SK-N-SH treated with all-trans-retinoic acid at 6 μM for 48 hours (cell line): ENCODE results near the gene MTA3.

ENCODE experiments used
- ATAC-seq: fragments of 200-7000 bp; cut with Tn5 transposase; 3 replicates; pipeline ENCODE4 v1.9.1; 2020; ENCODE audit warnings: mild to moderate bottlenecking, moderate library complexity
- ARNTL ChIP-seq: fragments of 450-650 bp; formaldehyde crosslinking; IDR thresholded peaks from 2 replicates; pipeline ENCODE4 v1.5.0; 2020; ENCODE audit warnings: low read depth, mild to moderate bottlenecking, moderate library complexity, borderline replicate concordance
- BACH2 ChIP-seq: fragments of 250-450 bp; sonication (Bioruptor Pico); IDR thresholded peaks from 2 replicates; pipeline ENCODE4 v1.9.0; 2021; ENCODE audit warnings: mild to moderate bottlenecking, borderline replicate concordance
- GLIS3 ChIP-seq: fragments of 250-450 bp; sonication (Bioruptor Pico); IDR thresholded peaks from 2 replicates; pipeline ENCODE4 v1.5.0; 2020; ENCODE audit warnings: mild to moderate bottlenecking, moderate library complexity
- ISL1 ChIP-seq: fragments of 250-450 bp; sonication (Bioruptor Pico); IDR thresholded peaks from 2 replicates; pipeline ENCODE4 v2.1.2; 2022; ENCODE audit warnings: mild to moderate bottlenecking, moderate library complexity
- OSR1 ChIP-seq: fragments of 250-450 bp; sonication (Bioruptor Pico); IDR thresholded peaks from 2 replicates; pipeline ENCODE4 v1.8.0; 2022; ENCODE audit warnings: moderate library complexity, mild to moderate bottlenecking, inconsistent platforms
- PATZ1 ChIP-seq: fragments of 250-450 bp; sonication (Bioruptor Pico); IDR thresholded peaks from 2 replicates; pipeline ENCODE4 v1.8.0; 2020; ENCODE audit warnings: mild to moderate bottlenecking, moderate library complexity, borderline replicate concordance
- PPARA ChIP-seq: fragments of 250-450 bp; sonication (Bioruptor Pico); IDR thresholded peaks from 2 replicates; pipeline ENCODE4 v1.5.0; 2020; ENCODE audit warnings: mild to moderate bottlenecking, borderline replicate concordance
- RARB ChIP-seq: fragments of 250-450 bp; sonication (Bioruptor Pico); IDR thresholded peaks from 2 replicates; pipeline ENCODE4 v1.8.0; 2021; ENCODE audit warnings: mild to moderate bottlenecking, moderate library complexity
- SNAI2 ChIP-seq: fragments of 250-450 bp; sonication (Bioruptor Pico); IDR thresholded peaks from 2 replicates; pipeline ENCODE4 v1.5.0; 2020; ENCODE audit warnings: mild to moderate bottlenecking, moderate library complexity
- TCF4 ChIP-seq: fragments of 250-450 bp; sonication (Bioruptor Pico); IDR thresholded peaks from 2 replicates; pipeline ENCODE4 v1.8.0; 2021; ENCODE audit warnings: mild to moderate bottlenecking, moderate library complexity, borderline replicate concordance
- TOX ChIP-seq: fragments of 250-450 bp; sonication (Bioruptor Pico); IDR thresholded peaks from 2 replicates; pipeline ENCODE4 v1.8.0; 2021; ENCODE audit warnings: mild to moderate bottlenecking, moderate library complexity, borderline replicate concordance
- ZC3H10 ChIP-seq: fragments of 250-450 bp; sonication (Bioruptor Pico); IDR thresholded peaks from 2 replicates; pipeline ENCODE4 v1.5.1; 2021; ENCODE audit warnings: mild to moderate bottlenecking, moderate library complexity
- ZFP30 ChIP-seq: fragments of 450-650 bp; formaldehyde crosslinking; IDR thresholded peaks from 2 replicates; pipeline ENCODE4 v1.5.0; 2022; ENCODE audit warnings: mild to moderate bottlenecking, moderate library complexity
- ZNF565 ChIP-seq: fragments of 450-650 bp; formaldehyde crosslinking; conservative IDR thresholded peaks from 2 replicates; pipeline ENCODE4 v1.5.0; 2020; ENCODE audit warnings: low read depth, mild to moderate bottlenecking, moderate library complexity
- ZNF8 ChIP-seq: fragments of 450-650 bp; formaldehyde crosslinking; IDR thresholded peaks from 2 replicates; pipeline ENCODE4 v1.5.0; 2020; ENCODE audit warnings: mild to moderate bottlenecking, moderate library complexity
- TF ChIP-seq, protein P1 (sequence below): fragments of 250-450 bp; sonication (Bioruptor Pico); IDR thresholded peaks from 2 replicates; pipeline ENCODE4 v1.5.0; 2020; ENCODE audit warnings: mild to moderate bottlenecking, moderate library complexity
- TF ChIP-seq, protein P2 (sequence below): fragments of 250-450 bp; sonication (Bioruptor Pico); IDR thresholded peaks from 2 replicates; pipeline ENCODE4 v1.5.1; 2021; ENCODE audit warnings: mild to moderate bottlenecking, moderate library complexity
- TF ChIP-seq, protein P3 (sequence below): fragments of 250-450 bp; sonication (Bioruptor Pico); IDR thresholded peaks from 2 replicates; pipeline ENCODE4 v1.5.1; 2020; ENCODE audit warnings: low read depth, mild to moderate bottlenecking, moderate library complexity
- TF ChIP-seq, protein P4 (sequence below): fragments of 250-450 bp; sonication (Bioruptor Pico); IDR thresholded peaks from 2 replicates; pipeline ENCODE4 v1.8.0; 2021; ENCODE audit warnings: low read depth, mild to moderate bottlenecking, moderate library complexity, borderline replicate concordance

The MTA3 gene

DNA sequence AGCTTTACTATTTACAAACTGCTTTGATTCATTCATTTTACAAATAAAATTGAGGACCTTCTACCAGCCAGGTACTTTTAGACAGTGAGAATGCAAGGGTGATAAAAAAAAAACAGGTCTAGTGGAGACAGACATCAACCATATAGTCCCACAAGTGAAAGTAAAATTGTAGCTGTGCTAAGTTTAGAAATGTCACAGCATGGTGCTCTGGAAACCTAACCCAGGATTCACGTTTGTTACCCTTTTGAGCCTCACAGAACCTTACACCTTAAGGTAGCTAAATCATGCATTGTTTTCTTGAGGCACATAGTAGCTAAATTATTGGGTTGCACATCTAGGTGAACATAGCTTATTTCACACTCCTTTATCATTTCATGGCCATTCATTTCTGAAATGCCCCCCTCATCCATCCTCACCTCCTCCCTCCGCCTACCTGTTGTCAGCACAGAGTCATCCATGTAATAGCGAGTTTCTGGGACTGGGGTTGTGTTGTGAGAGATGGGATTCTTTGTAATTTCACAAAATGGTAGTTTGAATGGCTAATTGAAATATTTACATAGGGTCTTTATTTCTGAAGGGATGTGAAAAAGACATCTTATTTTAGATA is 7.1 kb downstream of the MTA3 start:
- no peak for ATAC-seq
- TF ChIP-seq BACH2 (CRISPR knock-in tag) (no peak), PPARA (no peak), ZFP30 (no peak), ZNF565 (CRISPR knock-in tag) (no peak), ISL1 (no peak), ZC3H10 (CRISPR knock-in tag) (no peak), RARB (CRISPR knock-in tag) (no peak), ARNTL (CRISPR knock-in tag) (no peak), SNAI2 (no peak), TOX (CRISPR knock-in tag) (no peak), GLIS3 (CRISPR knock-in tag) (no peak), TCF4 (CRISPR knock-in tag) (no peak)
- TF ChIP-seq, protein P1, sequence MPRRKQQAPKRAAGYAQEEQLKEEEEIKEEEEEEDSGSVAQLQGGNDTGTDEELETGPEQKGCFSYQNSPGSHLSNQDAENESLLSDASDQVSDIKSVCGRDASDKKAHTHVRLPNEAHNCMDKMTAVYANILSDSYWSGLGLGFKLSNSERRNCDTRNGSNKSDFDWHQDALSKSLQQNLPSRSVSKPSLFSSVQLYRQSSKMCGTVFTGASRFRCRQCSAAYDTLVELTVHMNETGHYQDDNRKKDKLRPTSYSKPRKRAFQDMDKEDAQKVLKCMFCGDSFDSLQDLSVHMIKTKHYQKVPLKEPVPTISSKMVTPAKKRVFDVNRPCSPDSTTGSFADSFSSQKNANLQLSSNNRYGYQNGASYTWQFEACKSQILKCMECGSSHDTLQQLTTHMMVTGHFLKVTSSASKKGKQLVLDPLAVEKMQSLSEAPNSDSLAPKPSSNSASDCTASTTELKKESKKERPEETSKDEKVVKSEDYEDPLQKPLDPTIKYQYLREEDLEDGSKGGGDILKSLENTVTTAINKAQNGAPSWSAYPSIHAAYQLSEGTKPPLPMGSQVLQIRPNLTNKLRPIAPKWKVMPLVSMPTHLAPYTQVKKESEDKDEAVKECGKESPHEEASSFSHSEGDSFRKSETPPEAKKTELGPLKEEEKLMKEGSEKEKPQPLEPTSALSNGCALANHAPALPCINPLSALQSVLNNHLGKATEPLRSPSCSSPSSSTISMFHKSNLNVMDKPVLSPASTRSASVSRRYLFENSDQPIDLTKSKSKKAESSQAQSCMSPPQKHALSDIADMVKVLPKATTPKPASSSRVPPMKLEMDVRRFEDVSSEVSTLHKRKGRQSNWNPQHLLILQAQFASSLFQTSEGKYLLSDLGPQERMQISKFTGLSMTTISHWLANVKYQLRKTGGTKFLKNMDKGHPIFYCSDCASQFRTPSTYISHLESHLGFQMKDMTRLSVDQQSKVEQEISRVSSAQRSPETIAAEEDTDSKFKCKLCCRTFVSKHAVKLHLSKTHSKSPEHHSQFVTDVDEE (CRISPR knock-in tag), result no peak
- TF ChIP-seq, protein P2, sequence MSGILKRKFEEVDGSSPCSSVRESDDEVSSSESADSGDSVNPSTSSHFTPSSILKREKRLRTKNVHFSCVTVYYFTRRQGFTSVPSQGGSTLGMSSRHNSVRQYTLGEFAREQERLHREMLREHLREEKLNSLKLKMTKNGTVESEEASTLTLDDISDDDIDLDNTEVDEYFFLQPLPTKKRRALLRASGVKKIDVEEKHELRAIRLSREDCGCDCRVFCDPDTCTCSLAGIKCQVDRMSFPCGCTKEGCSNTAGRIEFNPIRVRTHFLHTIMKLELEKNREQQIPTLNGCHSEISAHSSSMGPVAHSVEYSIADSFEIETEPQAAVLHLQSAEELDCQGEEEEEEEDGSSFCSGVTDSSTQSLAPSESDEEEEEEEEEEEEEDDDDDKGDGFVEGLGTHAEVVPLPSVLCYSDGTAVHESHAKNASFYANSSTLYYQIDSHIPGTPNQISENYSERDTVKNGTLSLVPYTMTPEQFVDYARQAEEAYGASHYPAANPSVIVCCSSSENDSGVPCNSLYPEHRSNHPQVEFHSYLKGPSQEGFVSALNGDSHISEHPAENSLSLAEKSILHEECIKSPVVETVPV, result no peak
- TF ChIP-seq, protein P3, sequence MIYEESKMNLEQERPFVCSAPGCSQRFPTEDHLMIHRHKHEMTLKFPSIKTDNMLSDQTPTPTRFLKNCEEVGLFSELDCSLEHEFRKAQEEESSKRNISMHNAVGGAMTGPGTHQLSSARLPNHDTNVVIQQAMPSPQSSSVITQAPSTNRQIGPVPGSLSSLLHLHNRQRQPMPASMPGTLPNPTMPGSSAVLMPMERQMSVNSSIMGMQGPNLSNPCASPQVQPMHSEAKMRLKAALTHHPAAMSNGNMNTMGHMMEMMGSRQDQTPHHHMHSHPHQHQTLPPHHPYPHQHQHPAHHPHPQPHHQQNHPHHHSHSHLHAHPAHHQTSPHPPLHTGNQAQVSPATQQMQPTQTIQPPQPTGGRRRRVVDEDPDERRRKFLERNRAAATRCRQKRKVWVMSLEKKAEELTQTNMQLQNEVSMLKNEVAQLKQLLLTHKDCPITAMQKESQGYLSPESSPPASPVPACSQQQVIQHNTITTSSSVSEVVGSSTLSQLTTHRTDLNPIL, result no peak
- TF ChIP-seq, protein P4, sequence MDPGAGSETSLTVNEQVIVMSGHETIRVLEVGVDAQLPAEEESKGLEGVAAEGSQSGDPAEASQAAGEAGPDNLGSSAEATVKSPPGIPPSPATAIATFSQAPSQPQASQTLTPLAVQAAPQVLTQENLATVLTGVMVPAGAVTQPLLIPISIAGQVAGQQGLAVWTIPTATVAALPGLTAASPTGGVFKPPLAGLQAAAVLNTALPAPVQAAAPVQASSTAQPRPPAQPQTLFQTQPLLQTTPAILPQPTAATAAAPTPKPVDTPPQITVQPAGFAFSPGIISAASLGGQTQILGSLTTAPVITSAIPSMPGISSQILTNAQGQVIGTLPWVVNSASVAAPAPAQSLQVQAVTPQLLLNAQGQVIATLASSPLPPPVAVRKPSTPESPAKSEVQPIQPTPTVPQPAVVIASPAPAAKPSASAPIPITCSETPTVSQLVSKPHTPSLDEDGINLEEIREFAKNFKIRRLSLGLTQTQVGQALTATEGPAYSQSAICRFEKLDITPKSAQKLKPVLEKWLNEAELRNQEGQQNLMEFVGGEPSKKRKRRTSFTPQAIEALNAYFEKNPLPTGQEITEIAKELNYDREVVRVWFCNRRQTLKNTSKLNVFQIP (CRISPR knock-in tag), result no peak

GRCh38 chr2:42578621-42579020 is 10.2 kb downstream of the MTA3 start:
- TF ChIP-seq ZNF8 (CRISPR knock-in tag) (no peak), ZNF565 (CRISPR knock-in tag) (no peak), RARB (CRISPR knock-in tag) (no peak), ZC3H10 (CRISPR knock-in tag) (no peak), PATZ1 (no peak), BACH2 (CRISPR knock-in tag) (no peak), OSR1 (no peak)
- TF ChIP-seq, protein P1 (CRISPR knock-in tag), result no peak
- TF ChIP-seq, protein P2, result no peak
- ATAC-seq, result no peak
